CD4-positive, CD25-positive, alpha-beta regulatory T cell (primary cell): Measurements from ENCODE around the gene DOP1A. TPM values are rescaled to one million over a fixed set of nuclear protein-coding genes. Genes with fewer than 3 reads are reported as not detected.
A peak's percentile ranks its signal among the peaks of the same experiment; 100 is the strongest.

ENCODE experiments used
- ATAC-seq, 2 donors: fragments of 150-1000 bp; cut with Tn5 transposase; one replicate each; pipeline ENCODE4 v1.10.0; 2021; ENCODE audit warnings: low read depth in 2 of 2, moderate number of reproducible peaks in 2 of 2, moderate library complexity in 1 of 2
- DNase-seq, 3 donors: peaks; one replicate each; pipeline versions ENCODE4 v3.0.0 to v3.0.0-alpha.2; 2012 to 2022; ENCODE audit warnings: mixed read lengths in 1 of 3
- H3K27ac ChIP-seq: one replicate; pipeline ENCODE4 v1.7.0; 2013; ENCODE audit warnings: mild to moderate bottlenecking, low read length; ENCODE audit not compliant: insufficient read depth, poor library complexity, severe bottlenecking
- H3K27me3 ChIP-seq: one replicate; pipeline ENCODE4 v1.7.0; 2013; ENCODE audit warnings: low read length; ENCODE audit not compliant: control insufficient read depth, insufficient read depth
- H3K36me3 ChIP-seq: one replicate; pipeline ENCODE4 v1.7.0; 2013; ENCODE audit warnings: mild to moderate bottlenecking, low read length, moderate library complexity; ENCODE audit not compliant: control insufficient read depth, insufficient read depth
- H3K4me1 ChIP-seq: 2 replicates; pipeline ENCODE4 v1.7.0; 2013; ENCODE audit warnings: mild to moderate bottlenecking, low read length; ENCODE audit not compliant: insufficient read depth, control insufficient read depth, poor library complexity, severe bottlenecking
- H3K4me3 ChIP-seq: one replicate; pipeline ENCODE4 v1.7.0; 2013; ENCODE audit warnings: low read depth, mild to moderate bottlenecking, low read length, moderate library complexity
- H3K9me3 ChIP-seq, 2 experiments: 1 replicate in 1 of 2; 2 replicates in 1 of 2; pipeline ENCODE4 v1.7.0; 2013; ENCODE audit warnings: low read length in 2 of 2, mild to moderate bottlenecking in 1 of 2, moderate library complexity in 1 of 2; ENCODE audit not compliant: control insufficient read depth in 2 of 2
- H3K27ac Mint-ChIP-seq, 3 donors: one replicate each; pipeline ENCODE4 v1.8.0; 2020 to 2022; ENCODE audit warnings: mild to moderate bottlenecking in 3 of 3, mixed read lengths in 3 of 3, moderate library complexity in 2 of 3
- H3K27me3 Mint-ChIP-seq: one replicate; pipeline ENCODE4 v1.8.0; 2022; ENCODE audit warnings: mild to moderate bottlenecking, mixed read lengths
- H3K36me3 Mint-ChIP-seq: one replicate; pipeline ENCODE4 v1.8.0; 2020; ENCODE audit warnings: mixed read lengths
- H3K4me1 Mint-ChIP-seq, 4 donors: one replicate each; pipeline ENCODE4 v1.8.0; 2020 to 2022; ENCODE audit warnings: mixed read lengths in 4 of 4, mild to moderate bottlenecking in 1 of 4
- H3K4me3 Mint-ChIP-seq, 4 donors: one replicate each; pipeline ENCODE4 v1.8.0; 2020 to 2022; ENCODE audit warnings: mild to moderate bottlenecking in 4 of 4, mixed read lengths in 4 of 4, moderate library complexity in 3 of 4
- H3K9me3 Mint-ChIP-seq, 7 donors: one replicate each; pipeline ENCODE4 v1.8.0; 2020 to 2022; ENCODE audit warnings: mixed read lengths in 7 of 7, mild to moderate bottlenecking in 3 of 7, moderate library complexity in 2 of 7
- polyA plus RNA-seq, 4 donors: library from polyadenylated mRNA; unstranded; fragments of 300-500 nt; fragmentation: Illumina TruSeq; gene quantifications; one replicate each; pipeline ENCODE4 v1.2.3, GENCODE V29; 2021
- total RNA-seq: library from RNA; stranded (reverse); gene quantifications from one replicate; pipeline ENCODE4 v1.2.3, GENCODE V29; 2022

Gene DOP1A
- total and polyA plus RNA-seq, 5 donors from 2014 or later = 2.1 to 21.7 (median 2.5) TPM

GRCh38 chr6:83092756-83093399 lies 25.4 kb downstream of the DOP1A start:
- Mint-ChIP-seq H3K4me3 (no peak overlapping the region), H3K9me3 (peaks cover 0 to 3% (median 0%) of the 10 kb centered on the region in 7 donors), H3K27ac (no peak overlapping the region), H3K27me3 (no peaks in the 10 kb centered on the region), H3K36me3 (peaks cover under 1% of the 10 kb centered on the region), H3K4me1 (peaks cover 0 to 40% (median 21%) of the 10 kb centered on the region in 4 donors)
- Histone ChIP-seq H3K27me3 (no peaks in the 10 kb centered on the region), H3K4me3 (no peak overlapping the region), H3K27ac (no peak overlapping the region), H3K4me1 (no peaks in the 10 kb centered on the region), H3K36me3 (no peaks in the 10 kb centered on the region), H3K9me3 (no peaks in the 10 kb centered on the region)
- ATAC-seq (no peak), DNase-seq (no peak)

GRCh38 chr6:83096791-83097190 lies 29.3 kb downstream of the DOP1A start:
- H3K36me3 ChIP-seq = peaks cover 5% of the 10 kb centered on the region
- Mint-ChIP-seq H3K27ac (peak overlapping the region in 1 of 3 donors; percentile 12), H3K4me1 (peaks cover 0 to 29% (median 12%) of the 10 kb centered on the region in 4 donors), H3K9me3 (peaks cover 0 to 3% (median 0%) of the 10 kb centered on the region in 7 donors), H3K36me3 (peaks cover 22% of the 10 kb centered on the region), H3K27me3 (no peaks in the 10 kb centered on the region), H3K4me3 (no peak overlapping the region)
- ATAC-seq = no peak
- no peak for DNase-seq
- H3K9me3 ChIP-seq = no peaks in the 10 kb centered on the region
- H3K27ac ChIP-seq = no peak overlapping the region
- H3K4me3 ChIP-seq = no peak overlapping the region
- H3K27me3 ChIP-seq = no peaks in the 10 kb centered on the region
- H3K4me1 ChIP-seq = no peaks in the 10 kb centered on the region

- peaks cover 0 to 32% (median 14%) of the 10 kb centered on the region in 4 donors for H3K4me1 Mint-ChIP-seq
- ATAC-seq (no peak), DNase-seq (no peak)
- peaks cover 26% of the 10 kb centered on the region for H3K36me3 Mint-ChIP-seq
- Histone ChIP-seq H3K36me3 (peaks cover 9% of the 10 kb centered on the region), H3K4me1 (no peaks in the 10 kb centered on the region), H3K9me3 (no peaks in the 10 kb centered on the region), H3K27ac (no peak overlapping the region), H3K27me3 (no peaks in the 10 kb centered on the region), H3K4me3 (no peak overlapping the region)
- peaks cover 0 to 7% (median 0%) of the 10 kb centered on the region in 7 donors for H3K9me3 Mint-ChIP-seq
- peak overlapping the region in 2 of 3 donors; percentile 12 to 15 for H3K27ac Mint-ChIP-seq
- no peak overlapping the region for H3K4me3 Mint-ChIP-seq
- no peaks in the 10 kb centered on the region for H3K27me3 Mint-ChIP-seq
Observed at GRCh38 chr6:83097204-83097603, 29.7 kb downstream of the DOP1A start.

- peak overlapping the region in 2 of 3 donors; percentile 12 to 15 for H3K27ac Mint-ChIP-seq
Observed at GRCh38 chr6:83097675-83098074, 30.2 kb downstream of the DOP1A start.

DNA sequence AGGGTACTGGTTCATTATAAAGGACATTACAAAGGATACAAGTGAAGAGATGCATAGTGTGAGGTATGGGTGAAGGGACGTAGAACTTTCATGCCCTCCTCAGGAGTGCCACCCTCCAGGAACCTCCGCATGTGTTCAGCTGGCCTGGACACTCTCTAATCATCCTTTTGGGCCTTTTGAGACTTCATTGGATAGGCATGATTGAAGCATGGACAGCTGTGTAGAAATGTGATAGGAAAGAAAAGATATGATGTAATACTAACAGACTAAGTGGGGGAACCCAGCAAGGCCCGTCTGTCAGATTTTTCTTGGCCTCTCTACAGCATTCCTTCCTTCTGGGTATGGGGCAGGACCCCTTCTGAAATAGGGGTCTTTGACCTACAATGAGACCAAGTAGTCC lies 31.1 kb downstream of the DOP1A start:
- Mint-ChIP-seq H3K4me3 (no peak overlapping the region), H3K36me3 (peaks cover 40% of the 10 kb centered on the region), H3K27me3 (no peaks in the 10 kb centered on the region), H3K4me1 (peaks cover 0 to 33% (median 11%) of the 10 kb centered on the region in 4 donors), H3K27ac (no peak overlapping the region), H3K9me3 (peaks cover 0 to 9% (median 2%) of the 10 kb centered on the region in 7 donors)
- no peaks in the 10 kb centered on the region for H3K27me3 ChIP-seq
- no peak overlapping the region for H3K27ac ChIP-seq
- no peak for DNase-seq
- no peaks in the 10 kb centered on the region for H3K9me3 ChIP-seq
- peaks cover 21% of the 10 kb centered on the region for H3K36me3 ChIP-seq
- no peak overlapping the region for H3K4me3 ChIP-seq
- ATAC-seq = no peak
- no peaks in the 10 kb centered on the region for H3K4me1 ChIP-seq

More at GRCh38 chr6:83097675-83098074, 30.2 kb downstream of the DOP1A start:
- peaks cover 13% of the 10 kb centered on the region for H3K36me3 ChIP-seq
- no peaks in the 10 kb centered on the region for H3K27me3 Mint-ChIP-seq
- H3K36me3 Mint-ChIP-seq = peaks cover 31% of the 10 kb centered on the region
- ATAC-seq (no peak), DNase-seq (no peak)
- H3K9me3 ChIP-seq = no peaks in the 10 kb centered on the region
- H3K4me1 Mint-ChIP-seq = peaks cover 0 to 33% (median 12%) of the 10 kb centered on the region in 4 donors
- peaks cover 0 to 9% (median 0%) of the 10 kb centered on the region in 7 donors for H3K9me3 Mint-ChIP-seq
- no peak overlapping the region for H3K4me3 ChIP-seq
- no peaks in the 10 kb centered on the region for H3K4me1 ChIP-seq
- H3K4me3 Mint-ChIP-seq = no peak overlapping the region
- H3K27ac ChIP-seq = no peak overlapping the region
- H3K27me3 ChIP-seq = no peaks in the 10 kb centered on the region

DNA sequence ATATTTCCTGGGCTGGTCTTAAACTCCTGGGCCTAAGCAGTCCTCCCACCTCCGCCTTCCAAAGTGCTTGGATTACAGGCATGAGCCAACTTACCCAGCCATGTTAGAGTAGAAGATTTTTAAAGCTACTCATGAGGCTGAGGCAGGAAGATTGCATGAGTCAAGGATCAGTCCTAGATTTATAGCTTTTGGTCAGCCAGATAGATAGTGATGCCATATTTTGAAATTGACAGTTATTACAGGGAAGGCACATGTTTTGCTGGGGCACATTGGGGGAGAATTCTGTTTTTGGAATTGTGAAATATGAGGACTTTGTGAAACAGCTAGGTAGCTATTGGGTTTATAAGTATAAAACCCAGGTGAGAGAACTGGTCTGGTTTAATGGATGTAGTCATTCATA lies 40.9 kb downstream of the DOP1A start:
- peak overlapping the region in 1 of 3 donors; percentile 8 for H3K27ac Mint-ChIP-seq

DNA sequence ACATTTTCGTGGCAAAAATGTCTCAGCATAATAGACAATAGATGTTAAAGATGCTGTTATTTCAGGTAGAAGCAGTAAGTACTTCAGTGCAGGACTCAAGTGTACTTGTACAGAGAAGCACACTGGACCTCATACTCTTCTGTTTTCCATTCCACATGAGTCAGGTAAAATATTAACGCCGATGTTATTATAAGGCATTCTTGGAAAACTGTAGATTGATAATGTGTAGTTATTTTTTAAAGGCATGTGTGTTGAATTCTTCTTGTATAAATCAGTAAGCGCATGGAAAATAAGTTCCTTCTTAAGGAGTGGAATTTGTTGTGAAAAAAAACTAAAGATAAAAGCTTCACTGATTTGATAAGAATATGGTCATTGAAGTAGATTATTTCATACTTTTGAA lies 45.8 kb downstream of the DOP1A start:
- no peaks in the 10 kb centered on the region for H3K4me1 Mint-ChIP-seq
- ATAC-seq (no peak), DNase-seq (no peak)
- Histone ChIP-seq H3K27ac (no peak overlapping the region), H3K36me3 (peaks cover 24% of the 10 kb centered on the region), H3K27me3 (no peaks in the 10 kb centered on the region), H3K9me3 (no peaks in the 10 kb centered on the region), H3K4me1 (no peaks in the 10 kb centered on the region), H3K4me3 (no peak overlapping the region)
- H3K4me3 Mint-ChIP-seq = no peak overlapping the region
- no peak overlapping the region for H3K27ac Mint-ChIP-seq
- H3K27me3 Mint-ChIP-seq = no peaks in the 10 kb centered on the region
- peaks cover 0 to 1% (median 0%) of the 10 kb centered on the region in 7 donors for H3K9me3 Mint-ChIP-seq
- H3K36me3 Mint-ChIP-seq = peaks cover 13% of the 10 kb centered on the region

More for the DNA sequence above, 40.9 kb downstream of the DOP1A start:
- ATAC-seq = no peak
- DNase-seq = no peak
- Histone ChIP-seq H3K9me3 (no peaks in the 10 kb centered on the region), H3K4me1 (no peaks in the 10 kb centered on the region), H3K36me3 (peaks cover 33% of the 10 kb centered on the region), H3K27me3 (no peaks in the 10 kb centered on the region), H3K4me3 (no peak overlapping the region), H3K27ac (no peak overlapping the region)
- Mint-ChIP-seq H3K4me3 (no peak overlapping the region), H3K4me1 (peaks cover 0 to 14% (median 1%) of the 10 kb centered on the region in 4 donors), H3K36me3 (peaks cover 34% of the 10 kb centered on the region), H3K9me3 (peaks cover 0 to 14% (median 7%) of the 10 kb centered on the region in 7 donors), H3K27me3 (no peaks in the 10 kb centered on the region)

DNA sequence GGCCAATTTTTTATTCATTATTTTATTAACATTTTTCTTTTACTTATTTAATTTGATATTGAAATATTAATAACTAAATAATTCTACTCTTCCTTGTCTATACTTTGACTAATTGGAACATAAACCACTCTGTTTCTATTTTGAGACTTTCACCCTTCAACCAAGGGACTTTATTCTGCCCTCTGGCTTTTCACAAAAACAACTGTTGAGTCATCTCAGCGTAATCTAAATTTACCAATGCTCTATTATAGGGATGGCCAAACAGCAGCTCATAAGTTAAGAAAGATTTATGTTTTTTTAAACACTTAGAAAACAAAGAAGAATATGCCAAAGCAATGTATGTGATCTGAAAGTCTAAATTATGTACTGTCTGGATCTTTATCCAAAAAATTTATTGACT lies 46.7 kb downstream of the DOP1A start:
- Histone ChIP-seq H3K36me3 (peaks cover 23% of the 10 kb centered on the region), H3K4me1 (no peaks in the 10 kb centered on the region), H3K4me3 (no peak overlapping the region), H3K27ac (no peak overlapping the region), H3K9me3 (no peaks in the 10 kb centered on the region), H3K27me3 (no peaks in the 10 kb centered on the region)
- Mint-ChIP-seq H3K4me1 (no peaks in the 10 kb centered on the region), H3K36me3 (peaks cover 18% of the 10 kb centered on the region), H3K27me3 (no peaks in the 10 kb centered on the region), H3K27ac (no peak overlapping the region), H3K4me3 (no peak overlapping the region), H3K9me3 (peaks cover 0 to 1% (median 0%) of the 10 kb centered on the region in 7 donors)
- DNase-seq (no peak), ATAC-seq (no peak)
